Fibroblast of skin of left biceps (primary cell): ENCODE measurements around the gene TOR1AIP2.

ENCODE experiments used
- DNase-seq, 2 experiments: peaks; one replicate each; pipeline ENCODE4 v3.0.0-alpha.2; 2013; ENCODE audit warnings: low read depth in 2 of 2

Gene TOR1AIP2

GRCh38 chr1:179877586-179878265 is at the start of gene TOR1AIP2:
Gene TOR1AIP2, minus strand, starts transcription at chr1:179877803. Its CDS starts 25,138 bp downstream, at chr1:179852665.
- peak; percentile 39 to 42 for DNase-seq

GRCh38 chr1:179926850-179927205 is 49.2 kb upstream of the TOR1AIP2 start:
- DNase-seq = no peak

DNA sequence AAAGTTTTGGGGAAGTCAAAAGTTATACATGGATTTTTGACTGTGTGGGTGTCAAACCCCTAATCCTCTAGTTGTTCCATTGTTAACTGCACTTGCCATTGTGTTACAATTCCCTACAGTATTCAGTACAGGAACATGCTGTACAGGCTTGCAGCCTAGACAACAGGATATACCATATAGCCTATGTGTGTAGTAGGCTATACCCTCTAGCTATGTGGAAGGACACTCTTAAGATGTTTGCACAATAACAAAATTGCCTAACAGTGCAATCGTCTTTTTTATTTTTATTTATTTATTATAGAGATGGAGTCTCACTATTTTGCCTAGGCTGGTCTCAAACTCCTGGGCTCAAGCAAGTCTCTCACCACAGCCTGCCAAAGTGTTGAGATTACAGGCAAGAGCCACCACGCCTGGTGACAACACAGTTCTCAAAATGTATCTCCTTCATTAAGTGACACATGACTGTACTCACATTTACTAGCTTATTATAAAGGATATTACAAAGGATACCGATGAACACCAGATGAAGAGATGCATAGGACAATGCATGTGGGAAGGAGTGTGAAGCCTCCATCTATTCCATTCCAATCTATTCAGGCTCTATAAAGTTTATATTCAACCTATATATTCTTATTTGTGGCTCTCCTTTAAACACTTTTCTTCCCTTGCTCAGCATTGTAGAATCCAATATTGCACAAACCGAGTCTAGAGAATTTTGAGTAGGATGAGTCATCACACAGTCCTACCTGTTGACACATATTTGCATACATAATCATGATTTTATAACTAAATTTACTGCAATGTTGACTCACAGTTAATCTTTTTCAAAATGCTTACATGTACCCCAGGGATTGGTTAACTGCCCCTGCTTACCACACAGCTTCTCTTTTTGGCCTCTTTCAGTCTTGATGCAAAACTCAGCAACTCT is 48.6 kb upstream of the TOR1AIP2 start:
- peak; percentile 71 to 82 for DNase-seq

DNA sequence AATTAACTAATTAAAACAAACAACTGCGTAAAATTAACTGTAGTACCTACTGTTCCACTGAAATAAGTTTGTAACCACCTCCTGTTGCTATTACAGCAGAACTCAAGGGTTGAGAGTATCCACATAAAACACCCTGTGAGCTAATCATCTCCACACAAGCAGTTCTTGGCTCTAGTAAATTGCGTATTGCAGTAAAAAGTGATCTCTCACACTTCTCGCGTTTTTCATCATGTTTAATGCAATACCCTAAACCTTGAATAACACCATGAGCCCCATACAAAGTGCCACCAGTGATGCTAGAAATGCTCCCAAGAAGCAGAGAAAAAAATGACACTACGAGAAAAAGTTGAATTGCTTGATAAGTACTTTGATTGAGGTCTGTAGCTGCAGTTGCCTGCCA is 47.7 kb upstream of the TOR1AIP2 start:
- DNase-seq = no peak

DNA sequence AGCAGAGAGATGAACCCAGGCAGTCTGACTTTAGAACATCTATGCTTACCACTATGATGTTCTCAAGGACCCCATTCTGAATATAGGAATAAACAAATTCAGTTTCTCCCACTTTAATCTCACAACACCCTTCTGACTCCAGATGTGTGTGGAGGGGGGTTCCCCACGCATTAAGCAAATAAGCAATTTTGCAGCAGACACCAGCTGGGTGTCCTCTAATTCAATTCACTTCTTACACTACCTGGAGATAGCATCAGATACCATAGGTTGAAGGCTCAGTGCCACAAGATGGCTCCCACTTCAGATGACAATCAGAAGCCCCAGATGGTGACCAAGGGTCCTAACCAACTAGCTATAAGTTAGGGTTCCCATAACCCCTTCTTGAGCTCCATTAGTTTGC is 46.7 kb upstream of the TOR1AIP2 start:
- DNase-seq = no peak

- DNase-seq = no peak
Measured at GRCh38 chr1:179923029-179923428, 45.4 kb upstream of the TOR1AIP2 start.

DNA sequence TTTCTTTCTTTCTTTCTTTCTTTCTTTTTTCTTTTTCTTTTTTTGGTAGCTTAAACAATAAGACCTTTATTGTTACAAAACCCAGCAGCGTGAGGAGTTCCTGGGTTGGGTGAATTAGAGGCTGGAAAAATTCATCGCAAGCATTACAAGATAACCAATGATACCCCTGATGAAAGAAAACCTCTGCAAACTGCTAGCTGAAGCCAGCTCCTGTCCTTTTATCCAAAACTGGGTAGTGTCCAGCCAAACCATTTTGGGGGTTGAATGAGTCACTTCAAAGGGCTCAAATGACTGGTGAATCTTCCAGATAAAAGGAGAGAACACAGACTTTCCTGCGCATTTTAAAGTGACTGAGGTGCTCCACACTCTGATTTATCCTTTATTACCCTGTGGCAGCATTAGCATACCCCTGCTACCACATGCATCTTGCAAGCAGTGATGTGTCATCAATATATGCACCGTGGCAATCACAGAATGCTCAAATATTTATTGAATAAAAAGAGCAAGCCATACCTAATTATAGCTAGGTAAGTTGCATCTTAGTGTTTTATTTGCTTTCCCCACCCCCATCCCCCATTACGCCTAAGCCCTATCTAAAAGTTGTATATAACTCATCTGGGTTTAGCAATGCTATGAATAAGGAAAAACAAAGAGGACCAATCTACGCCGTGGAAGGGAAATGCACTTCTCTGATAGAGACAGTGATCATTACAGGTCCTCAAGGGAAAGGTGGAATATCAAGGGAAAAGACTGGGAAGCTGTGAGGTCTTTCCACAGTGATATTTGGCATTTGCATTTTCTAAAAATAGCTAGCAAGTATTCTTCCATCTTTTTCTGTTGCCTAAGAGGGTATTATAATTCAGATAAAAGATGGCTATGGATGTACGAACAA is 44.6 kb upstream of the TOR1AIP2 start:
- DNase-seq = no peak

- no peak for DNase-seq
Measured at GRCh38 chr1:179921472-179921871, 43.9 kb upstream of the TOR1AIP2 start.

- no peak for DNase-seq
Measured at GRCh38 chr1:179917601-179918429, 40.2 kb upstream of the TOR1AIP2 start.

DNA sequence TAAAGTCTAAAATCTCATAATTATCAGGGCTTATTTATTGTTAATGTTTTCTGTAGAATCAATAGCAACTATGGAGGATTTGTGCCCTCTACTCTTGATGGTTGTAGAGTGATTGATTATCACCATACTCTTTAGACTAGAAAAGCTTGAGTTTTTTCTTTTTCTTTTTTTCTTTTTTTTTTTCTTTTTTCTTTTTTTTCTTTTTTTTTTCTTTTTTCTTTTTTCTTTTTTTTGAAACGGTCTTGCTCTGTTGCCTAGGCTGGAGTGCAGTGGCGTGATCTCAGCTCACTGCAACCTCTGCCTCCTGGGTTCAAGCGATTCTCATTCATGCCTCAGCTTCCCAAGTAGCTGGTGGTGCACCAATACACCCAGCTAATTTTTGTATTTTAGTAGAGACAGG is 34.2 kb upstream of the TOR1AIP2 start:
- DNase-seq = no peak

DNA sequence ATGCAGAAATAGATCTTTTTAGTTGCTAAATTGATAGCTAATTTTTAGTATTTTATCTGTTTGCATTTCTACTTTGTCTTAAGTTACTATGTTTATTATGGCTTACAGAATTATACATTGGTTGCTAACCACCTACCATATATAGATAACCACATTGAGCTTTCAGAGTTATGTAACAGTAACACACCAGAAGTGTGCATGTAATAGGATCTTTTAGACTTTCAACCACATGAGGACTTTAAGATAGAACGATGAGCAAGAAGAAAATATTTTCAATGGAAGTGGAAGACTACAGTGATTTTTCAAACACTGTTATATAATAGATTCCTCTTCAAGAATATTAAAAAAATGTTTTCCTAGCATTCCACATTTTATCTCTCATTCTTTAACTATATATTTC is 33.3 kb upstream of the TOR1AIP2 start:
- no peak for DNase-seq

DNA sequence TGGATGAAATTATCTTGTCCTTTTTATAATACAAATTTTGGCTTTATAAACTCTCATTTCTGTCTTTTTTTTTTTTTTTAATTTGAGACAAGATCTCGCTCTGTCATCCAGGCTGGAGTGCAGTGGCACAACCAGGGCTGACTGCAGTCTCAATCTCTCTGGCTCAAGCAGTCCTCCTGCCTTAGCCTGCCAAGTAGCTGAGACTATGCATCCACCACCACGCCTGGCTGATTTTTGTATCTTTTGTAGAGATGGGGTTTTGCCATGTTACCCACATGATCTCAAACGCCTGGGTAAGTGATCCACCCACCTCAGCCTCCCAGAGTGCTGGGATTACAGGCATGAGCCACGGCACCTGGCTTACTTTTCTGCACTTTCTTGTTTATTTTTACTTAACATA is 12.0 kb upstream of the TOR1AIP2 start:
- no peak for DNase-seq

DNA sequence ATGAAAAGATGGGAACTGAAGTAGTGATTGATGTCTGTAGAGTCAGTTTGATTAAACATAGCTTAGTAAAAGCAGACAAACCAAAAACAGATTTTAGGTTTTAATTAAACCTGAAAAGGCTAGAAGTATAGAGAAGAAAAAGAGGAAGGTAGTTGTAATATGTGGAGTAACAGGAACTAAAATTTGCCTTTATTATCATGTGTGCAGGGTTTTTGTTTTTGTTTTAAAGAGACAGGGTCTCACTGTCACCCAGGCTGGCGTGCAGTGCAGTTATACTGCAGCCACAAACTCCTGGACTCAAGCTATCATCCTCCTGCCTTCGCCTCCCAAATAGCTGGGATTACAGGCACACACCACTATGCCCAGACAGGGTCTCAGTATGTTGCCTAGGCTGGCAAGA is 10.5 kb upstream of the TOR1AIP2 start:
- no peak for DNase-seq

DNA sequence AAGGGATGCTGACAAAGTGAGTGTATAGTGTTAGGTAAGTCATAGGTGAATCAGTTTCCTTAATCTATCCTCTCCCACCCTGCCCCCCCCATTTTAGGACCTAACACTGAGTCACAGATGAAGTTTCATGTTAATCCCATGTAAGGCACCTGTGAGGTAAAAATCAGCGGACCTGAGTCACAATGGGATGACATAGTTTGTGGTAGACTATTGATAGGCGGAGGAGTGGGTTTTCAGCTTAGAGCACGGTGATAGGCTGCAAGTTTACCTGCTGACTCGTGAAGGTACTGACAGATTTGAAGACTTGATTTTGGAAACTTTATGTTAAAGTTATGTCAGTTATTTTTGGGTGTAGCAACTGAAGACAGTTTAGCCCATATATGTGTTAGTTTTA is 6.1 kb upstream of the TOR1AIP2 start:
- no peak for DNase-seq

GRCh38 chr1:179883040-179883744 is 5.6 kb upstream of the TOR1AIP2 start:
- no peak for DNase-seq

GRCh38 chr1:179882253-179883039 is 4.8 kb upstream of the TOR1AIP2 start, which contains the start of gene TOR1AIP1:
Gene TOR1AIP1, plus strand, starts transcription at chr1:179882285. Its CDS starts 218 bp downstream, at chr1:179882503.
- peak; percentile 95 to 96 for DNase-seq

DNA sequence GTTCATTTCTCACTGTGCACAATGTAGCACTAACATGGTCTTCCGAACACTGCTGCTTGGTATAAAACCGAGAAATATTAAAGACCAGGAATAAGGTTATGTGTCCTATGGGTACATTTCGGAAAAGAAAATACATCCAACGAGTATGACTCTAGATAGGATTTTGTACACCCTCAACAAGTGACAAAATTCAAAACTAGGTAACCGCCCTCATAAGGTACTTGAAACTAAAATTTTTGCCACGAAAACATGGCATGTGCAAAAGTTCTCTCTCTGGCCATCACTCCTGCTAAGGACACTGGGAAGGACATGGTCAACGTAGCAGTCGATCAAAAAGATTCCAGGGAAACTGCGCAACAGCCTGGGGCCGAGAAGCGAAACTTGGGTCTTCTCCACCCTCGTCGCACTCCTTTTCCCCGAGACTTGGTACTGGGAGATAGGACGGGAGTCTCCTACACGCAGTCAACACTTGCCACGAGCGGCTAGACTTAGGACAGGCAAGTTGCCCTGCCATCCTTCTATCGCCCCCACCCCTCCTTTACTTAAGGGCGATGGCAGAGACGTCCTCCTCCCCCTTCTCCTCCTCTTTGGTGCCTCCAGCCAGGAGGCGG is 4.1 kb upstream of the TOR1AIP2 start:
- peak; percentile 72 to 74 for DNase-seq

DNA sequence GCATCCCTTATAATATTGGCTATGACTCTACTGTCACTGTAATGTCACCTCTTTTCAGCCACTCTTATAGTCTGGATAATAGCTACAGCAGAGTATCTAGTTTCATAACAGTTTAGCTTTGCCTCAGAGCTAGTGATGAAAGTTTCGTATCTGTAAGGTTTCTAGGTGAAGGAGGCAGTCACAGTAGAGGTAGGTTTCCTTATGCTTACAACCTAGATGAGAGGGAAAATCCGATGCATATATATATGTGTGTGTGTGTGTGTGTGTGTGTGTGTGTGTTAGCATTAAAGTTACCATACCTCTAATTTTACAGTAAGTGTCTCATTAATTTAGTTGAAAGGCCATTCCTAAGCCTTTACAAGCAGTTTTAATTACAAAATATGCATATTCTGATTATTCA is 2.2 kb upstream of the TOR1AIP2 start:
- DNase-seq = no peak

GRCh38 chr1:179876300-179876715 is 1.3 kb downstream of the TOR1AIP2 start:
- no peak for DNase-seq
